Measurements from ENCODE around the gene LRRFIP1. TPM values are rescaled to one million over a fixed set of nuclear protein-coding genes. Genes with fewer than 3 reads are reported as not detected.
A peak's percentile ranks its signal among the peaks of the same experiment; 100 is the strongest.

The LRRFIP1 gene
- total RNA-seq, 4 donors from 2014 or later = 98.5 to 147 (median 122) TPM

- H3K27ac ChIP-seq = peak overlapping the region; percentile 97 to 100 (median 98)
- TF ChIP-seq CTCF (IDR thresholded peaks at IDR 0.05) (peak in 1 of 5 experiments; percentile 8), POLR2A (IDR thresholded peaks at IDR 0.05) (no peak), EP300 (IDR thresholded peaks at IDR 0.05; ENCODE audit: low read depth) (no peak), POLR2AphosphoS5 (IDR thresholded peaks at IDR 0.05) (peak in 1 of 3 donors; percentile 7)
- no peaks in the 10 kb centered on the region for H3K27me3 ChIP-seq
- in situ Hi-C loops (cut with MboI; ENCODE audit: low pct_ligation_motif_present in 1 of 4, low pct_unique_long_range_greater_than_20kb in 1 of 4, low sequenced_read_pairs in 3 of 4) = no loop called here
- intact Hi-C loops (cut with DNase I; ENCODE audit: low total_unique reads) = no loop called here
- H3K9me3 ChIP-seq = no peaks in the 10 kb centered on the region
- 1 to 20% methylated on average over 1 to 24 of the region's 40 CpGs for WGBS, 2 donors (ENCODE audit: low coverage in 1 of 2)
- peaks cover 48 to 81% (median 79%) of the 10 kb centered on the region in 4 donors for H3K4me1 ChIP-seq
- H3K4me3 ChIP-seq = peak overlapping the region; percentile 75 to 98 (median 94)
- peak; percentile 54 for DNase-seq
- no peaks in the 10 kb centered on the region for H3K36me3 ChIP-seq
Measured at GRCh38 chr2:237692601-237693290, 65.4 kb downstream of the LRRFIP1 start.

- DNase-seq = peak; percentile 43
- no peak for TF ChIP-seq CTCF (IDR thresholded peaks at IDR 0.05)
- peak; percentile 29 for TF ChIP-seq POLR2A (IDR thresholded peaks at IDR 0.05)
- no peak for TF ChIP-seq EP300 (IDR thresholded peaks at IDR 0.05; ENCODE audit: low read depth)
- TF ChIP-seq POLR2AphosphoS5 (IDR thresholded peaks at IDR 0.05) = peak in 1 of 3 donors; percentile 3
- H3K4me1 ChIP-seq = peaks cover 50 to 81% (median 79%) of the 10 kb centered on the region in 4 donors
- H3K4me3 ChIP-seq = peak overlapping the region; percentile 75 to 98 (median 94)
- intact Hi-C loops (cut with DNase I; ENCODE audit: low total_unique reads) = no loop called here
- in situ Hi-C loops (cut with MboI; ENCODE audit: low pct_ligation_motif_present in 1 of 4, low pct_unique_long_range_greater_than_20kb in 1 of 4, low sequenced_read_pairs in 3 of 4) = no loop called here
- no peaks in the 10 kb centered on the region for H3K27me3 ChIP-seq
- no peaks in the 10 kb centered on the region for H3K9me3 ChIP-seq
- no peaks in the 10 kb centered on the region for H3K36me3 ChIP-seq
- peak overlapping the region; percentile 97 to 100 (median 98) for H3K27ac ChIP-seq
- 11 to 20% methylated on average over 3 to 6 of the region's 6 CpGs for whole genome bisulfite sequencing, 2 donors (ENCODE audit: low coverage in 1 of 2)
Measured at GRCh38 chr2:237693291-237693994, 66.1 kb downstream of the LRRFIP1 start.

- intact Hi-C loops (cut with DNase I; ENCODE audit: low total_unique reads) (no loop called here), in situ Hi-C loops (cut with MboI; ENCODE audit: low pct_ligation_motif_present in 1 of 4, low pct_unique_long_range_greater_than_20kb in 1 of 4, low sequenced_read_pairs in 3 of 4) (no loop called here)
- H3K27me3 ChIP-seq = no peaks in the 10 kb centered on the region
- H3K4me3 ChIP-seq = peak overlapping the region in 2 of 4 donors; percentile 6 to 98
- peaks cover 52 to 81% (median 74%) of the 10 kb centered on the region in 4 donors for H3K4me1 ChIP-seq
- TF ChIP-seq EP300 (IDR thresholded peaks at IDR 0.05; ENCODE audit: low read depth) = no peak
- TF ChIP-seq CTCF (IDR thresholded peaks at IDR 0.05) = no peak
- TF ChIP-seq POLR2AphosphoS5 (IDR thresholded peaks at IDR 0.05) = no peak
- DNase-seq = no peak
- peak overlapping the region; percentile 97 to 100 (median 98) for H3K27ac ChIP-seq
- no peaks in the 10 kb centered on the region for H3K9me3 ChIP-seq
- 65 to 70% methylated on average over 5 to 15 of the region's 15 CpGs for WGBS, 2 donors (ENCODE audit: low coverage in 1 of 2)
- no peaks in the 10 kb centered on the region for H3K36me3 ChIP-seq
Measured at GRCh38 chr2:237694415-237695194, 67.2 kb downstream of the LRRFIP1 start.
